NT2/D1 (cell line): ENCODE measurements around the gene CCDC91.
"Not testable (repeated sequence)": the region's sequence is repeated elsewhere in the genome, so short reads cannot be mapped to it uniquely, and the experiment has no call there.

ENCODE experiments used
- DNase-seq: peaks from one replicate; pipeline ENCODE4 v3.0.0-alpha.2; 2011; ENCODE audit warnings: low read depth, low spot score
- H3K27me3 ChIP-seq: 2 replicates; pipeline ENCODE4 v1.6.0; 2011; ENCODE audit warnings: mild to moderate bottlenecking; ENCODE audit not compliant: insufficient read length, insufficient read depth
- H3K36me3 ChIP-seq: 2 replicates; pipeline ENCODE4 v1.6.1; 2011; ENCODE audit warnings: mild to moderate bottlenecking, low read length, mixed read lengths; ENCODE audit not compliant: insufficient read depth, insufficient read length
- H3K4me1 ChIP-seq: 2 replicates; pipeline ENCODE4 v1.5.1; 2011; ENCODE audit not compliant: insufficient read depth, insufficient read length
- H3K4me3 ChIP-seq: 2 replicates; pipeline ENCODE4 v1.5.1; 2011; ENCODE audit warnings: low read depth; ENCODE audit not compliant: insufficient read length
- H3K9ac ChIP-seq: 2 replicates; pipeline ENCODE4 v1.6.0; 2011; ENCODE audit warnings: low read depth; ENCODE audit not compliant: insufficient read length
- H3K9me3 ChIP-seq: 2 replicates; pipeline ENCODE4 v1.5.1; 2011; ENCODE audit warnings: mild to moderate bottlenecking, low read length; ENCODE audit not compliant: insufficient read depth
- SUZ12 ChIP-seq: IDR thresholded peaks from 2 replicates; pipeline ENCODE4 v1.6.1; 2011; ENCODE audit not compliant: insufficient read length, insufficient read depth; ENCODE audit errors: extremely low read depth
- YY1 ChIP-seq: IDR thresholded peaks from 2 replicates; pipeline ENCODE4 v1.6.1; 2011; ENCODE audit not compliant: insufficient read length, insufficient read depth
- ZNF274 ChIP-seq: IDR thresholded peaks from 2 replicates; pipeline ENCODE4 v1.6.1; 2011; ENCODE audit warnings: mild to moderate bottlenecking, low read depth, low read length

CCDC91 gene

DNA sequence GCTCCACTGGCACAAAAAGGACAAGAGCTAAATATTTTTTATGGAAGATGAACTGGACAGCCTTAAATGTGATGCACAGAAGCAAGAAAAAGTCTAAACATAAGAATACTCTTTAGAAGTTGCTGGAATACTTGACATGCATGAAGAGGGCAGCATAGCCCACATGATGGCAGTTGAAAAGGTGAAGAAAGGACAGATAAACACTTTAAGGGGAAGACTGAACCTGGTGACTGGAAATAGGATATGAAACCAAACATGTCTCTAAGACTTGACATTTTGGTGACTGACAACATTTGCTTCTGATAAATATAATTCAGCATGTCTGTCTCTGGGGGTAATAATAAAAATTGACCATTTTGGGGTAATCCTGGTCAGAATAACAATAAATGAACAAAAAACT is 273.1 kb downstream of the CCDC91 start:
- Histone ChIP-seq H3K9ac (no peak overlapping the region), H3K27me3 (no peaks in the 10 kb centered on the region)
- TF ChIP-seq ZNF274: no peak
- no peak for TF ChIP-seq SUZ12
- TF ChIP-seq YY1: no peak

GRCh38 chr12:28471762-28472161 is 281.5 kb downstream of the CCDC91 start:
- not testable (repeated sequence) for H3K4me1 ChIP-seq, H3K36me3 ChIP-seq, H3K4me3 ChIP-seq, H3K9ac ChIP-seq, DNase-seq, H3K27me3 ChIP-seq, H3K9me3 ChIP-seq

More for the DNA sequence above, 273.1 kb downstream of the CCDC91 start:
- Histone ChIP-seq H3K9me3 (peaks cover 9% of the 10 kb centered on the region; the same call in 1 of the 2 replicates), H3K36me3 (no peaks in the 10 kb centered on the region), H3K4me1 (no peaks in the 10 kb centered on the region), H3K4me3 (no peak overlapping the region)
- no peak for DNase-seq

- H3K27me3 ChIP-seq, H3K4me1 ChIP-seq, DNase-seq, H3K9ac ChIP-seq, H3K4me3 ChIP-seq, H3K9me3 ChIP-seq, H3K36me3 ChIP-seq: not testable (repeated sequence)
Observed at GRCh38 chr12:28476206-28476605, 285.9 kb downstream of the CCDC91 start.

DNA sequence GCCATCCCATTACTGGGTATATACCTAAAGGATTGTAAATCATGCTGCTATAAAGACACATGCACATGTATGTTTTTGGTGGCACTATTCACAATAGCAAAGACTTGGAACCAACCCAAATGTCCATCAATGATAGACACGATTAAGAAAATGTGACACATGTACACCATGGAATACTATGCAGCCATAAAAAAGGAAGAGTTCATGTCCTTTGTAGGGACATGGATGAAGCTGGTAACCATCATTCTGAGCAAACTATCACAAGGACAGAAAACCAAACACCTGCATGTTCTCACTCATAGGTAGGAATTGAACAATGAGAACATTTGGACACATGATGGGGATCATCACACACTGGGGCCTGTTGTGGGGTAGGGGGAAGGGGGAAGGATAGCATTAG is 288.8 kb downstream of the CCDC91 start:
- H3K36me3 ChIP-seq, DNase-seq, H3K4me1 ChIP-seq, H3K9ac ChIP-seq, H3K27me3 ChIP-seq, H3K4me3 ChIP-seq, H3K9me3 ChIP-seq: not testable (repeated sequence)

GRCh38 chr12:28479683-28480082 is 289.4 kb downstream of the CCDC91 start:
- no peak for DNase-seq
- Histone ChIP-seq H3K27me3 (no peaks in the 10 kb centered on the region), H3K9ac (no peak overlapping the region), H3K9me3 (no peaks in the 10 kb centered on the region), H3K4me3 (no peak overlapping the region), H3K36me3 (no peaks in the 10 kb centered on the region), H3K4me1 (no peaks in the 10 kb centered on the region)
- TF ChIP-seq ZNF274 (no peak), YY1 (no peak), SUZ12 (no peak)

GRCh38 chr12:28484156-28484555 is 293.9 kb downstream of the CCDC91 start:
- Histone ChIP-seq H3K4me3 (no peak overlapping the region), H3K9ac (no peak overlapping the region), H3K4me1 (no peaks in the 10 kb centered on the region), H3K27me3 (no peaks in the 10 kb centered on the region), H3K36me3 (no peaks in the 10 kb centered on the region), H3K9me3 (no peaks in the 10 kb centered on the region)
- TF ChIP-seq ZNF274 (no peak), YY1 (no peak), SUZ12 (no peak)
- DNase-seq: no peak

GRCh38 chr12:28486521-28486920 is 296.3 kb downstream of the CCDC91 start:
- Histone ChIP-seq H3K9ac (no peak overlapping the region), H3K36me3 (no peaks in the 10 kb centered on the region), H3K9me3 (no peaks in the 10 kb centered on the region), H3K4me3 (no peak overlapping the region), H3K27me3 (no peaks in the 10 kb centered on the region), H3K4me1 (no peaks in the 10 kb centered on the region)
- TF ChIP-seq YY1 (no peak), ZNF274 (no peak), SUZ12 (no peak)
- no peak for DNase-seq

GRCh38 chr12:28489246-28489645 is 299.0 kb downstream of the CCDC91 start:
- no peaks in the 10 kb centered on the region for H3K36me3 ChIP-seq
- H3K4me1 ChIP-seq: no peaks in the 10 kb centered on the region
- H3K4me3 ChIP-seq: no peak overlapping the region
- TF ChIP-seq YY1 (no peak), SUZ12 (no peak), ZNF274 (no peak)
- DNase-seq: no peak
- H3K9me3 ChIP-seq: no peaks in the 10 kb centered on the region
- H3K9ac ChIP-seq: no peak overlapping the region
- H3K27me3 ChIP-seq: no peaks in the 10 kb centered on the region
